K562 treated with DMSO at 1 percent for 48 hours (cell line): Measurements from ENCODE around the gene MTF2. TPM values are rescaled to one million over a fixed set of nuclear protein-coding genes. Genes with fewer than 3 reads are reported as not detected.

Experiments used
- total RNA-seq: library from RNA; unstranded; fragments of 300-600 nt; gene quantifications from 2 replicates; pipeline ENCODE4 v1.2.3, GENCODE V29; 2022; ENCODE audit warnings: low replicate concordance; ENCODE audit errors: extremely low read depth

The MTF2 gene
- total RNA-seq, result not detected in 2 replicates

GRCh38 chr1:93078986-93079654 is at the start of gene MTF2:
TSS of gene MTF2 (plus strand) at chr1:93079283. CDS start at chr1:93079527, 244 bp downstream.

GRCh38 chr1:93179886-93180722 is 101.0 kb downstream of the MTF2 start, which contains the start of gene TMED5:
TSS of gene TMED5 (minus strand) at chr1:93180413. CDS start at chr1:93180242, 171 bp downstream.

GRCh38 chr1:93180723-93181613 is 101.9 kb downstream of the MTF2 start, which contains the start of gene CCDC18:
TSS of gene CCDC18 (plus strand) at chr1:93180724. CDS start at chr1:93183362, 2,638 bp downstream.

Other genes with a start within 250 kb of the MTF2 start
- 1,306 TPM in 1 of 2 replicates, not detected in the other for gene RPL5, start 247.2 kb upstream of the MTF2 start, total RNA-seq
- gene DIPK1A, start 117.8 kb upstream of the MTF2 start, total RNA-seq, result not detected in 2 replicates
- gene TMED5, start 101.1 kb downstream of the MTF2 start, total RNA-seq, result not detected in 2 replicates
- gene CCDC18, start 101.4 kb downstream of the MTF2 start, total RNA-seq, result not detected in 2 replicates